Measurements from ENCODE around the gene HSPA9.

Gene HSPA9

DNA sequence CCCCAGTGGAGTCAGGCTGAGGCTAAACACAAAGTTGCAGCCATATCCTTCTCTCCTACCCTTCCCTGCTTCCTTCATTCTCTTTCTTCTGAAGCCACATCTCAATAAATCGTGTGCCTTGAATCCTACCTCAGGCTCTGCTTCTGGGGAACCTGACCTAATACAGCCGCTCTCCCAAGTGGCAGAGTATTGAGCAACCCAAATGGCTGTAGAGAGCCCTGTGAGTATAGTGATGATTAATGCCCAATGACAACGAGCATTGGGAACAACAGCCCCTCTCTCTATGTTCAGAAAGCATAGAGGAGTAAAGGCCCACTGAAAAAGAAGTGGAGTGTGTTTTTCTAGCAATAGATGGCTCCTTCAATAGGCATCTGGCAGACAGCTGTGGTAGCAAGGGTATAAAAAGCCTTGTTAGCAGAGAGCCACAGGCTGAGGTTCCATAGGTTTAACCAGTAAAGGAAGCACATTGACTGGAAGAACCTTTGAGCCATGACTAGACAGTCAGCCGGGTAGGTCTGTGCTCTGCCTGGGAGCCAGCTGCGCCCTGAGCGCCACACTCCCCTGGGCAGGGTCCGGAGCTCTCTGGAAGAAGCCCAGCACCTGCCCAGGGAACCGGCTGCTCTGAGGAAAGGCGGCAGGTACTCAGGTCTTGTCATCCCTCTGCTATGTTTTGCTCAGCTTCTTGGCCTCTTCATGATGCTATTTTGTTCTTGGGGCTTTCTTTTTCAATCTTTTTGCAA, 22.6 kb upstream of the HSPA9 start:
- no peak for DNase-seq
- intact Hi-C loops (cut with DNase I) = no loop called here

DNA sequence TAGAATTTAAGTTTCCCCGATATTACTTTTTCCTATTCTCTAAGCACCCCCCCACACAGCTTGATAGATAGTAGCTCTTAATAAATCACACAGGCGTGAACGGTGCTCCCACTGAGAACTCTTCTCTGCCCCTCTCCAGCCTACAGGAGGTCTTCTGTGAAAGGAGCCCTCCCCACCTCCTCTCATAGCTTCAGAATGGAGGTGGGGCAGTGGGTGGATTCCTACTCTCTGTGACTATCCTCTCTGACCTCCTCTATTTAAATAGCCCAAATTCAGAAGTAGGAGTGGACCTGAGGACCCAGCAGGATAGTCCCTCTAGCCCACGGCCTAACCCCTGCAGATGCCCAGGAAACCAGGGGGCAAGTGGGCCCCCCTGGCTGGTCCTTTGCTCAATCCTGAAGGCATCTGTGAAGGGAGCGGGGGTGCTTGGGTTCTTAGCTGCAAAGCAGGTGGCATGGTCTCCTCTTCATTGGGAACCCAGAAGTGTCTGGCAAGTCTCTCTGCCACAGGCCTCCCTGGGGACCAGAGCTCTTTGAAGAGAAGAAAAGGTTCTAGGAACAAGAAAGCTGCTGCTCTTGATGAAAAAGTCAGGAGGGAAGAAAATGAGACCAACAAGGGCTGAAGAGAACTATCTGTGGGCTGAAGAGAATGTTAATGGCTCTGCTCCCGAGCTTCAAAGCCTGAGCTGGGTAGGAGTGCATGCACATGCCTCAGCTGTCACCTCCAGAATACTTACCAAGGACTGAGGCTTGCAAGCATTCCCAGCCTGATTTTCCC, 21.1 kb upstream of the HSPA9 start:
- intact Hi-C loops (cut with DNase I) = no loop called here
- peak in 15 of 42 donors; percentile 28 to 77 (median 51) for DNase-seq

DNA sequence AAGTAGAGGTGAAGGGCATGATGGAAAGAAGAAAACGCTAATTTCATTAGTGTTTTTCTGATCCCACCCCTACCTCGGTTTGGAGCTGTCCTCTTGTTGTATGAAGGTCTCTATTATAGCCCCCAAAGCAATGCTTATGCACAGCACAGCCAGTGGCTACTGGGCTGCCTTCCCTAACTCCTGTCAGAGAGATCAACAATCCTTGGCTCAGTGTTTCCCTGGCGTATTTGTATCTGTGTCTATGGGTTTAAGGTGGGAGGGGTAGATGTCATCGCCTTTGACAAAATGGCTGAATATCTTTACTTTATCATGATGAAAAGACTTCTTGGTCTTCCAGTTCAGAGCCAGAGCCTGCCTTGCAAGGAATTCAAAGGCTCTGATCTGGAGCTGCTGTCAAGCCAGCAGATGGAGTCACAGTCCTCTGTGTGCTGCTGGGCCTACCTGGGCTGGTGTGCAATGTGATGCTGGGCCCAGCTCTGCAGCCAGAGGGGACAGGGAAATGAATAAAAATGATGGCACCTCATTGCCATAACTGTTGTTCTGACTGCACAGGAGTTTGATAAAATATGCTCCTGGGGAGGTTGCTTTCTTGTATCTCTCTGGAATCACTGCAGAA, 20.1 kb upstream of the HSPA9 start:
- intact Hi-C loops (cut with DNase I) = no loop called here
- peak in 27 of 42 donors; percentile 21 to 80 (median 49) for DNase-seq

DNA sequence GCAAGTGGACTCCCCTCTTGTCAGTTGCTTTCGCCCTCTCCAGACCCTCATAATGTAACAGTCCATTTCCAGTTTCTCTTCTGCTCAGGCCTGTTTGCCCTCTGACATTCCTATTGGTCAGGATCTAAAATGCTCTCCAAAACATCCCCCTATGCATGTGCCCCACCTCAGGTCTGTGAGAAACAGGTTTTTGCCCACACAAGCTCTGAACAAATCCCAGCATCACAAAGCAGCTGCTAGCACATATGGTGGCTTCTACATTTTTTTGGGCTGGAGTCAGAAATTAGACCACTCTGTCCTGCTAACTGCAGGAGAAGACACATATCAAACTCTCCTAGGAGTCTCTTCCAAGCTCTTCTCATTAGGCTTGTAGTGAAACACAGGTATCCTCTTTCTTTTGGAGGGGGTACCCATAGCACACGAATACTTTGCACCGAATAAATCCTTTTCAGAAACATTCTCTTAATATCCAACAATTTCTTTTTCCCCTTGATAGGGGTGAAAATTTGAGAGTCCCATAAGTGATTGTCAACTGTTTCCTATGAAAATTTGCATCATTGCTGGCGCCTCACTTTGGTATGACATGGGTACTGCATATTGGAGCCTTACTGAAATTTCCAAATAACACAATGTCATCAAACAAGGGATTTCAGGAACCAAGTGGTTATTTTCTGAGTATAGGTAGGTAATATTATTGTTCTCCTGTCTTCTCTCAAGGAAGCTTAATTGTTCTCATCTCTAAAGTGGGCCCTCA, 19.3 kb upstream of the HSPA9 start:
- intact Hi-C loops (cut with DNase I) = no loop called here
- peak in 1 of 42 donors; percentile 5 for DNase-seq

DNA sequence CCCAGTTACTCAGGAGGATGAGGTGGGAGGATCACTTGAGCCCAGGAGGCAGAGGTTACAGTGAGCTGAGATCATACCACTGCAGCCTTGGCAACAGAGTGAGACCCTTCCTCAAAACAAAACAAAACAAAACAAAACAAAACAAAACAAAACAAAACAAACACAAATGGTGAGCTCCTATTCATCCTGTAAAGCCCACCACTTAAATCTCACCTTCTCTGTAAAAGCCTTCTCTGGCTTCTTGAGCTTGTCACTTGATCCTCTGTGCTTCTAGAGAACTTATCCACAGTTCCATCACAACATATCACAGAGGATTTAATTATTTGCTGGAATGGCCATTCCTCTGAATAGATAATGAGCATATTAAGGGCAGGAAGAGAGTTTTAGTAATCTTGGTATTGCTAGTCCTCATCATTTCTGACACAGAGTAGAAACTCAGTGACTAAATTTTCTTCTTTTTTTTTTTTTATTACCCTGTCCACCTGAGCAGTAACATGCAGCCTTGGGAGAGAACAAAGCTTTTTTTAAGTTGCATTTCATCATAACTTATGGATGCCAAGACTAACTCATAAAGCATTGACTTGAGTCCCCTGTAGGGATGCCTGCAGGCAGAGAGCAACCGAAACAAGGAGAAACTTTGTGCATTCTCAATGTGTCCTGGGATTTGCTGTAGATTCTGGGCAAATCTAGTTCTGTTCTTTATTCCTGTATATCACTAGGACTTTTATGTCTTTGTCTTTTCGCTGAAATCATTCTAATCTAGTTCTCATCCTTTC, 13.0 kb upstream of the HSPA9 start:
- intact Hi-C loops (cut with DNase I) = no loop called here
- no peak for DNase-seq

DNA sequence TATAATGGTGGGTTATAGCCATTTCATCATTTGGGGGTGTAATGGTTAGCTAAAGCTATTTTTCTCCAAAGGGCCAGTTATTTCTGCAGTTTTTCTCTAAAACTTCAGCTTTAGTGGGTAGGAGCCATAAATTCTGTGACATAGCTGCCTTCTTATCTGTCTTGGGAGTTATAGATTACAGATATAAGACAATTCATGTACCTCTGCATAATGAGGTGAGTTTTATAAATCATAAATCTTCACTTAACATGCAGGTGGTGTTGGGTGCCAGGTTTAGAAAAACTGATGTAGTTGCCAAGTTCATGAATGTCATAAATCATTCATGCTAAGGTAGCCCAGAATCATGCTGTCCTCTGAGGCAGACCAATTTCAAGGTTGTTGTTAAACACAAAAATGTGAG, 10.0 kb upstream of the HSPA9 start:
- no peak for DNase-seq
- intact Hi-C loops (cut with DNase I) = no loop called here

DNA sequence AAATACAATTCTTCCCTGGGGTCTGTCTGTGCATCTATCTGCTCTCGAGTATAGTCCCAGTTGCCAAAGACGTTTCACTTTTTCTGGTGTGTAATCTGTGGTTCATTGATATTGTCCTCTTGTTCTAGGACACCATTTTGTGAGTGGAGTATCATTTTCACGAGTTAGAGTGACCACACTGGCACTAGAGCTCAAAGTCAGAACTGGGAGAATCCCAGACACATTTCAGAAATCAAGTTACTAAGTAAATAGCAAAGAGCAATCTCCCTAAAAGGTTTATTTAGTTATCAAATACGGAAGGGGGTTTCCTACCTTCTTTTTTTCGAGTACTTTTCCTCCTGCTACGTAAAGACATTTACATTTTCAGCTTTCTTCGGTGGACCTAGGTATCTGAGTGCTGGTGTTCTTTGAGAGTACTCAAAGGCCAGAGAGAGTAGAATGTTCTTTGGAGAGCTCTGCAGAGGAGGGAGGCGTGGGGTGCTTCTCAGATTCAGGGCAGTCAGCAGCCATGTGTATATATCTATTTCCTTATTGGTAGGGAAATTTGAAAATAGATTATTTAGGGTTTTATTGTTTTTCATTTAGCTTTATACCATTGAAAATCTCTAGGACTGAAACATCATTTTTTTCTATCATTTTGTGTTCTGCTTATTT, 8.9 kb upstream of the HSPA9 start:
- no peak for DNase-seq
- intact Hi-C loops (cut with DNase I) = loop anchor here (5.0 kb wide), 1 partner anchor 678 kb away; no protein-coding TSS in a partner anchor

DNA sequence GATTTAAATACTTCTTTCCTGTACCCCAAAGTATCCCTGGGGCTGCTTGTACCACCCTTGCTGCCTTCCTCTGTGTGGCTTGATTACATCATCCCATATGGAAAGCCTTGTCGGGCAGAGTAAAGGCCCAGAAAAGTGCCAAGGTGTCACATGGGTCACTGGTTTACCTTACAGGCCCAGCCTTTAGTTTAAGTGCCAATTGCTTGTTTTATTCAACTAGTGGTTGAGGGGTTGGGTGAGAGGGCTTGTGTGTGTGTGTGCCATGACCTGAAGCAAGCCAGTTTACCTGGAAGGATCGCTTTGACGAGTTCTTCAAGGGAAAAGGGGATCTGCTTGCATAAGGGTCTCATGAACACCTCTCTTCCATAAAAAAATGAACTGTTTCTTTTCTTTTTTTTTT, 7.8 kb upstream of the HSPA9 start:
- intact Hi-C loops (cut with DNase I) = loop anchor here (5.0 kb wide), 1 partner anchor 679 kb away; no protein-coding TSS in a partner anchor
- no peak for DNase-seq

DNA sequence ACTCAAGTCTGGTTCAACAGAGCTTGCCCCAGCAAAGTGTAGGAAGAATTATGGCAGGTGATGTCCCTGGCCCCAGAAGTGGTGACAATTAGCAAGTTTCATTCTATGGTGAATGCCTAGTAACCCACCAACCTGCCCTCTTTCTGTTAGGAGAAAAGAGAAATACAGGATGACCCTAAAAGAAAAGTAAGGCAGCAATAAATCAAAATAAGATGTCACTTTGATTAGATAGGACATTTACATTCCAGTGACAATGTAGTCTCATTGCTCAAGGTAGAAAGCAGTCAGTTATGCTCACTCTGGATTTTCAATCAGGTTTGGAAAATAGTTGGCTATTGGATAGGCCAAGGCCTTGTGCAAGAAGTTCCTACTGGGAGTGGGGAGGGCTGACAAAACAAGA, 5.6 kb upstream of the HSPA9 start:
- DNase-seq = no peak
- intact Hi-C loops (cut with DNase I) = loop anchor here (5.0 kb wide), 1 partner anchor 682 kb away; no protein-coding TSS in a partner anchor

DNA sequence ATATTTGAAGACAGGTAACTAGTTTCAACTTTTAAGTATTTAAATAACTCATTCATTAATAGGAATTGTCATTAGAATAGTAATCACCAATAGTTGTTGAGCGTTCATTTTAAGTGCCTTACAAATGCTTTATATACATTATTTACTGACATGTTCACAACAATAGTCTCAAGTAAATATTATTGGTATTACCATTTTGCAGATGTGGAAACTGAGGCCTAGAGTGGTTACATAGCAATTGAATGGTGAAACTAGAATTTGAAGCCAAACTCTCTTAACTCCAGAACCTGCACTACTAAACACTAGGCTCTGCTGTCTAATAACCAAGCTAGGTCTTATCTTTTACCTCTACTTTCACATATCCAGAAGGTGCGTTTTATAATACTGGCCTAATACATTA, 4.8 kb upstream of the HSPA9 start:
- no peak for DNase-seq
- intact Hi-C loops (cut with DNase I) = loop anchor here (5.0 kb wide), 1 partner anchor 682 kb away; no protein-coding TSS in a partner anchor

DNA sequence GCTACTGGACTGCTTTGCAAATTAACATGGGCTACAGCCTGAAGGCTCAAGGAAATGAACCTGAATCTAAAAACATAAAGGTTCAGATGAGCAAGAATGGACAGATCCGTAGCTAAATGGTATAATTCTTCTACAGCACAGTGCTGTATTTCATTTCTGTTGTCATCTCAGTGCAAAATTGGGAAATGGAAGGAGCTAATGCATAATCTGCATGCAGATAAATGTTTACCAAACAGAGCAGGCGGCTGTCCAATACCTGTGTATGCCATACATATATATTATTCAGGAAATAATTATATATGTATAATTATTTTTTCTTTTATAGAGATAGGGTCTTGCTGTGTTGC, 4.3 kb upstream of the HSPA9 start:
- DNase-seq = no peak
- intact Hi-C loops (cut with DNase I) = loop anchor here (10.0 kb wide), 1 partner anchor 115 kb away; the partner anchor contains the start of gene EGR1

DNA sequence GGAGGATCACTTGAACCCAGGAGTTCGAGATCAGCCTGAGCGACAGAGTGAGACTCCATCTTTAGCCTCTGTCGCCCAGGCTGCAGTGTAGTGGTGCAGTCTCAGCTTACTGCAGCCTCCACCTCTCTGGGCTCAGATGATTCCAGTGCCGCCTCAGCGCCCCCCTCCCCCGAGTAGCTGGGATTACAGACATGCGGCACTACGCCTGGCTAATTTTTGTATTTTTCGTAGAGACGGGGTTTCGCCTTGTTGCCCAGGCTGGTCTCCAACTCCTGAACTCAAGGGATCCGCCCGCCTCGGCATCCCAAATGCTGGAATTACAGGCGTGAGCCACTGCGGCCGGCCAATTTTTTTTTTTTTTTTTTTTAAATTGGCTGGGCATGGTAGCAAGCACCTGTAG, 2.3 kb upstream of the HSPA9 start:
- intact Hi-C loops (cut with DNase I) = loop anchor here (10.0 kb wide), 1 partner anchor 113 kb away; the partner anchor contains the start of gene EGR1
- DNase-seq = no peak

DNA sequence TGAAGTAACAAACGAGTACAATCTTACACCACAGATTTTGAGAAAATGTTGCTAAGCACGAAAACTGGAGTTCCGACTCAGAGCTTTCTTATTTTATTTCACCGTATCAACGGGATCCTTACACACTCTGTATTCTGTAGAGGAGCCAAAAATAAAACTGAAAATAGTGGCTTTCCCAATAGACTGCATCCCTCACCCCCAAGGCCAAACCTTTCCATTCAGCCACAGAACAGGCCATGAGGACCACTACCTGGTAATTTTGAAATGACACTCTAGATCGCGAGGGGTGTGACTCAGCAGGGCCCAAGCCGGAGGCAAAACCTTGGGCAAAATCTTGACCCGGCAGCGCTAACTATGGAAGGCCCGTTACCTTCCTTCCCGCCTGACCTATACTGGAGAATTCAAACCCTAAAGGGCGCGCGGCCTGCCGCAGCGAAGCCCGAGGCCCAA, 432 bp downstream of the HSPA9 start:
- intact Hi-C loops (cut with DNase I) = loop anchor here (1.0 to 10.0 kb wide), 2 partner anchors 31 to 110 kb away; partner anchors contain the start of genes EGR1 and ETF1
- peak in 2 of 42 donors; percentile 24 to 29 for DNase-seq

DNA sequence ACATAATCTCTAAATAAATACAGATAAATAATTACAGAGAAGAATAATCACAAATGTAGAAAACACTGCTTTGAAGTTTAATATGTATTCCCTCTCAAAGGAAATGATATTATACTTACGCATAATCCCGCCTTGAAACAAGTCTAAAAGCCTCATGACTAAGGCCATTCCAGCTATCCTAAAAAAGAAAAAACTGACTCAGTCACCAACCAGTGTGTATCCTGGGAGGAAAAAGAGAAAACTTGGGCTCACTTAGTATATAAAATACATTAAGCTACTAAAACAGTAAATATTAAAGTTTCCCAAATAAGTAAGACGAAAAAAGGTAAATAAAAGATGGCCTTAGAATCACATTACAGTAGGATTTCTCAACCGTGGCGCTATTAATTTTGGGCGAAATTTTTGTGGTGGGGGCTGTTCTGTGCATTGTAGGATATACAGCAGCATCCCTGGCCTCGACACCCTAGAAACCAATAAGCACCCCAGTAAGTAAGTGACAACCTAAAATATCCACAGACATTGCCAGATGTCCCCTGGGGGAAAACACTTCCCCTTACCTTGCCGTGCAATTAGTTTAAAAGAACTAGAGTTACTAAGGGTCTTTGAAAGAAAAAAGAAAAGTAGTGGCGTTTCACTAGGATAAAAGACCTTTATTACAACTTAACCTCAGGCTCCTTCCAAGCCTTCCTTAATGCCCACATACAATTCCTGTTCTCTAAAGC, 1.1 kb downstream of the HSPA9 start:
- intact Hi-C loops (cut with DNase I) = loop anchor here (10.0 kb wide), 1 partner anchor 109 kb away; the partner anchor contains the start of gene EGR1
- DNase-seq = no peak

DNA sequence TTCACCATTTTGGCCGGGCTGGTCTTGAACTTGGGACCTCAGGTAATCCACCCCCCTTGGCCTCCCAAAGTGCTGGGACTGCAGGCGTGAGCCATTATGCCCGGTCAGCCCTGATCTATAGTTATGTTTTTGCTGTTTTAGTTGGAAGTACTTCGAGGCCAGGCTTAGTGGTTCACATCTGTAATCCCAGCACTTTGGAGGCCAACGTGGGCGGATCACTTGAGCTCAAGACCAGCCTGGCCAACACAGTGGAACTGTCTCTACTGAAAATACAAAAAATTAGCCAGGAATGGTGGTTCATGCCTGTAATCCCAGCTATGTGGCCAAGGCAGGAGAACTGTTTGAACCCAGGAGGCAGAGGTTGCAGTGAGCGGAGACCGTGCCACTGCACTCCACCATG, 2.0 kb downstream of the HSPA9 start:
- intact Hi-C loops (cut with DNase I) = loop anchor here (10.0 kb wide), 1 partner anchor 108 kb away; the partner anchor contains the start of gene EGR1

DNA sequence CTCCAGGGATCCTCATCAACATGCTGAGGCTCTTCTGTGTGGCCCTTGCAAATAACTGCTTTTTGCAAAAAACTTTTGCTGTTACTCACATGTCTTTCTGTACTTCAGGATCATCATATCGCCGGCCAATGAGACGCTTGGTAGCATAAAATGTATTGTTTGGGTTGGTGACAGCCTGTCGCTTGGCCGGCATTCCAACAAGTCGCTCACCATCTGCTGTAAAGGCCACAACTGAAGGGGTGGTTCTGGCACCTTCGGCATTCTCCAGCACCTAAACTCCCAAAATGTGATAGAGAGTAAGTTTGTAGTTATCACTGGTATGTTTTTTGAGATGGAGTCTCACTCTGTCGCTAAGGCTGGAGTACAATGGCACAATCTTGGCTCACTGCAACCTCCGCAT, 4.3 kb downstream of the HSPA9 start:
- intact Hi-C loops (cut with DNase I) = loop anchor here (10.0 kb wide), 1 partner anchor 106 kb away; the partner anchor contains the start of gene EGR1
- DNase-seq = no peak

More for the DNA sequence above, 2.0 kb downstream of the HSPA9 start:
- no peak for DNase-seq

DNA sequence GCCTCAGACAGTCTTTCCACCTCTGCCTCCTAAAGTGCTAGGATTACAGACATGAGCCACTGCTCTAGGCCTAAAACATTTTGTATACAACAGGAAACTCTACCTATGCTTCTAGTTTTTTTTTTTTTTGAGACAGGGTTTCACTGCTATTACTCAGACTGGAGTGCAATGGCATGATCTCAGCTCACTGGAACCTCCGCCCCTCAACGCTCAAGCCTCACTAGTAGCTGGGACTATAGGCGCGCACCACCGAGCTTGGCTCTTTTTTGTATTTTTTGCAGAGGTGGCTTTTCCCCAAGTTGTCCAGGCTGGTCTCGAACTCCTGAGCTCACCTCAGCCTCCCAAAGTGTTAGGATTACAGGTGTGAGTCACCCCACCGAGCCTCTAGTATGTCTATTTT, 5.4 kb downstream of the HSPA9 start:
- no peak for DNase-seq
- intact Hi-C loops (cut with DNase I) = loop anchor here (10.0 kb wide), 1 partner anchor 105 kb away; the partner anchor contains the start of gene EGR1
